ENCODE data around the gene MTUS2.

DNA sequence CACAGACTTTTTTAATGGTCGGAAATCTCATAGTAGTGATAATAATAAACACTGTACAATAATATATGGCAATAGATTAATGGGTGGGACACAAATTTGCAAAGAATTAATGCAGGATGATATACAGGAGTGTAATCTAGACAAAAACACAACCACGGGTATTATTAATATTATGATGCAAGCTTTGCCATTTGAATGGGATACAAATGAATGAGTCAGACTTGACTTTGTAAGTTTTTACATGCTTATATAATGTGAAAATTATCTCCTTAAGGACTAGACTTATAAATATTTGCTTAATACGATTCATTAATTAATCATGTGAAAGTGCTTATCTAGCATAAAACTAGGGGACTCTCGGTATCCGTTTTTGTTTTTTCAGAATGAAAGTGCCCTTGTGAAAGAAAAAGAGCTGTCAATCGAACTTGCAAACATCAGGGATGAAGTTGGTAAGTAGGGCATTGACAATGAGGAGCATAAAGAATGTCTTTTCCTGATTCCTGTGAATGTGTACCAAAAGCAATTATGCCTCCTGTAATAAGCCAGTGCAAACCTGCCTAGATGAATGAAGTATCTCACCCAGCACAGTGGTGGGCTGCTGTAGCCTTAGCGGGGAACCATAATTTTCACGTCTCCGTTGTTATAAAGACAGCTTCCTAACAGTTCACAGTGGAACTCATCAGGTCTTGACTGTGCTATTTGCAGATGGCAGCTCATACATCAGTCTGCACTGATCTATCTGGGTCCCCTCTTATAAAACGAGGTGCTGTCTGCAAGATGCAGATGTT is 619.7 kb downstream of the MTUS2 start:
- TF ChIP-seq CTCF (IDR thresholded peaks at IDR 0.05) (no peak), POLR2A (IDR thresholded peaks at IDR 0.05) (no peak), POLR2AphosphoS5 (IDR thresholded peaks at IDR 0.05) (no peak)
